H1 (cell line): ENCODE measurements around the gene HLX. TPM values are rescaled to one million over a fixed set of nuclear protein-coding genes. Genes with fewer than 3 reads are reported as not detected.

Experiments used
- CTCF ChIA-PET: fragments of 300-600 bp; sonication (Branson Sonifier 250); formaldehyde crosslinking; loops from one replicate; lab custom pipeline; 2021; ENCODE audit not compliant: partially characterized antibody; lab: Charles Lee
- POLR2A ChIA-PET: fragments of 300-600 bp; sonication (Branson Sonifier 250); formaldehyde crosslinking; loops from one replicate; lab custom pipeline; 2021; ENCODE audit warnings: inconsistent platforms; ENCODE audit not compliant: partially characterized antibody; lab: Charles Lee
- DNase-seq, 2 experiments: peaks; one replicate each; pipeline versions ENCODE4 v3.0.0 to v3.0.0-alpha.2; 2010 to 2022; ENCODE audit warnings: low spot score in 2 of 2, low read depth in 1 of 2, mixed read lengths in 1 of 2
- FAIRE-seq: peaks from 2 replicates; lab custom pipeline; 2011; peaks lifted over from hg19 to GRCh38; lab: Jason Lieb, UNC
- H2AFZ ChIP-seq: 2 replicates; pipeline ENCODE4 v1.8.1; 2012; ENCODE audit warnings: low read length, inconsistent platforms
- H2AK5ac ChIP-seq: 2 replicates; pipeline ENCODE4 v1.6.1; 2013; ENCODE audit warnings: low read depth, low read length
- H2BK120ac ChIP-seq: replicated peaks from 2 replicates; pipeline ENCODE3; 2013; ENCODE audit warnings: low read depth, low read length, inconsistent platforms
- H2BK12ac ChIP-seq: 2 replicates; pipeline ENCODE4 v1.6.1; 2013; ENCODE audit warnings: low read depth, low read length
- H2BK15ac ChIP-seq: 2 replicates; pipeline ENCODE4 v1.6.1; 2013; ENCODE audit warnings: low read length
- H2BK20ac ChIP-seq: 2 replicates; pipeline ENCODE4 v1.6.1; 2013; ENCODE audit warnings: low read length
- H2BK5ac ChIP-seq: 2 replicates; pipeline ENCODE4 v1.6.1; 2013; ENCODE audit warnings: low read depth, low read length
- H3K14ac ChIP-seq: 2 replicates; pipeline ENCODE4 v1.6.1; 2013; ENCODE audit warnings: inconsistent platforms; ENCODE audit not compliant: insufficient read length
- H3K18ac ChIP-seq: 2 replicates; pipeline ENCODE4 v1.6.1; 2013; ENCODE audit warnings: low read length; ENCODE audit errors: extremely low read depth
- H3K23ac ChIP-seq: 2 replicates; pipeline ENCODE4 v1.6.1; 2013; ENCODE audit warnings: inconsistent platforms; ENCODE audit not compliant: insufficient read length
- H3K23me2 ChIP-seq: 2 replicates; pipeline ENCODE4 v1.6.1; 2013; ENCODE audit warnings: low read depth, low read length
- H3K27ac ChIP-seq: 2 replicates; pipeline ENCODE4 v1.6.1; 2011; ENCODE audit warnings: low read depth, low read length, inconsistent platforms
- H3K27me3 ChIP-seq, 4 experiments: replicated peaks in 1 of 4; 1 replicate in 1 of 4; 2 replicates in 3 of 4; pipeline versions ENCODE4 v1.6.1 to v1.8.1; 2011 to 2013; ENCODE audit warnings: low read length in 3 of 4, mild to moderate bottlenecking in 3 of 4, inconsistent platforms in 2 of 4, mixed read lengths in 2 of 4, moderate library complexity in 1 of 4; ENCODE audit not compliant: control insufficient read depth in 3 of 4, insufficient read depth in 3 of 4; ENCODE audit errors: extremely low read depth in 1 of 4
- H3K36me3 ChIP-seq, 4 experiments: 2 replicates each; pipeline versions ENCODE4 v1.6.1 to v1.8.1; 2011 to 2013; ENCODE audit warnings: mild to moderate bottlenecking in 4 of 4, low read length in 3 of 4, moderate library complexity in 2 of 4, control low read depth in 1 of 4, inconsistent platforms in 1 of 4; ENCODE audit not compliant: insufficient read depth in 4 of 4, control insufficient read depth in 2 of 4
- H3K4ac ChIP-seq: replicated peaks from 2 replicates; pipeline ENCODE3; 2013; ENCODE audit warnings: low read length, low read depth, mixed read lengths, inconsistent platforms; ENCODE audit not compliant: insufficient read length
- H3K4me1 ChIP-seq, 4 experiments: replicated peaks in 1 of 4; 1 replicate in 1 of 4; 2 replicates in 3 of 4; pipeline versions ENCODE4 v1.6.1 to v1.8.1; 2011 to 2013; ENCODE audit warnings: low read length in 3 of 4, inconsistent platforms in 2 of 4, mixed read lengths in 1 of 4; ENCODE audit not compliant: insufficient read depth in 4 of 4, control insufficient read depth in 3 of 4
- H3K4me2 ChIP-seq, 2 experiments: 2 replicates each; pipeline versions ENCODE4 v1.6.1 to v1.8.1; 2011 to 2013; ENCODE audit warnings: low read depth in 2 of 2, low read length in 2 of 2, control low read depth in 1 of 2, inconsistent platforms in 1 of 2, mild to moderate bottlenecking in 1 of 2; ENCODE audit not compliant: insufficient read depth in 1 of 2
- H3K4me3 ChIP-seq, 4 experiments: fragments of 200-600, 300-600 bp in 1 of 4; sonication (generic), shearing (Covaris generic), sonication (Bioruptor Twin) in 1 of 4; 2 replicates each; pipeline versions ENCODE4 v1.5.1 to v1.8.1; 2011 to 2016; ENCODE audit warnings: low read length in 4 of 4, low read depth in 3 of 4, control low read depth in 2 of 4, inconsistent platforms in 2 of 4, mild to moderate bottlenecking in 2 of 4, mixed read lengths in 1 of 4, moderate library complexity in 1 of 4; ENCODE audit not compliant: insufficient read depth in 2 of 4; ENCODE audit errors: extremely low read depth in 1 of 4
- H3K56ac ChIP-seq: replicated peaks from 2 replicates; pipeline ENCODE3; 2013; ENCODE audit warnings: low read depth, mild to moderate bottlenecking, mixed read lengths, low read length, inconsistent platforms; ENCODE audit not compliant: insufficient read length
- H3K79me1 ChIP-seq: 2 replicates; pipeline ENCODE4 v1.6.1; 2013; ENCODE audit warnings: low read depth, low read length, control low read depth
- H3K79me2 ChIP-seq, 2 experiments: 2 replicates each; pipeline versions ENCODE4 v1.6.1 to v1.8.1; 2012 to 2013; ENCODE audit warnings: low read length in 2 of 2, mild to moderate bottlenecking in 2 of 2, inconsistent platforms in 1 of 2; ENCODE audit not compliant: insufficient read depth in 2 of 2, control insufficient read depth in 1 of 2
- H3K9ac ChIP-seq, 4 experiments: replicated peaks in 1 of 4; 1 replicate in 1 of 4; 2 replicates in 3 of 4; pipeline versions ENCODE4 v1.6.1 to v1.8.1; 2011 to 2013; ENCODE audit warnings: low read depth in 3 of 4, low read length in 3 of 4, control low read depth in 2 of 4, mild to moderate bottlenecking in 2 of 4, moderate library complexity in 2 of 4, inconsistent platforms in 1 of 4; ENCODE audit errors: extremely low read depth in 1 of 4
- H3K9me3 ChIP-seq, 2 experiments: 2 replicates each; pipeline versions ENCODE4 v1.6.1 to v1.8.1; 2012 to 2013; ENCODE audit warnings: mild to moderate bottlenecking in 2 of 2, moderate library complexity in 2 of 2, control low read depth in 1 of 2, inconsistent platforms in 1 of 2, low read depth in 1 of 2, low read length in 1 of 2, mixed read lengths in 1 of 2; ENCODE audit not compliant: insufficient read depth in 2 of 2
- H4K20me1 ChIP-seq, 2 experiments: replicated peaks in 1 of 2; 2 replicates each; pipeline versions ENCODE3 to v1.8.1; 2011 to 2013; ENCODE audit warnings: inconsistent platforms in 2 of 2, low read length in 2 of 2, mild to moderate bottlenecking in 1 of 2; ENCODE audit not compliant: insufficient read depth in 2 of 2, control insufficient read depth in 1 of 2
- H4K5ac ChIP-seq: 2 replicates; pipeline ENCODE4 v1.6.1; 2013; ENCODE audit warnings: low read length, low read depth, mixed read lengths, inconsistent platforms; ENCODE audit not compliant: insufficient read length
- H4K8ac ChIP-seq: 2 replicates; pipeline ENCODE4 v1.8.0; 2013; ENCODE audit warnings: mild to moderate bottlenecking, moderate library complexity, low read length, inconsistent platforms; ENCODE audit not compliant: insufficient read depth; ENCODE audit errors: extremely low read depth
- H4K91ac ChIP-seq: replicated peaks from 2 replicates; pipeline ENCODE3; 2013; ENCODE audit warnings: low read length, mixed read lengths, inconsistent platforms; ENCODE audit not compliant: insufficient read length
- HDAC6 ChIP-seq: IDR thresholded peaks from one replicate; pipeline ENCODE4 v1.7.1; 2012; ENCODE audit warnings: low read depth, mild to moderate bottlenecking, inconsistent platforms, low read length, moderate library complexity
- WGBS, 2 experiments: shearing (Covaris generic) in 1 of 2; methylation state at CpG; one replicate each; pipeline versions ENCODE4 v1.1.6 to v1.1.7; 2013 to 2015; ENCODE audit warnings: low lambda C conversion rate in 2 of 2, mixed read lengths in 2 of 2, inconsistent platforms in 1 of 2, low coverage in 1 of 2, missing lambda C conversion rate in 1 of 2; ENCODE audit not compliant: insufficient replicate concordance in 2 of 2, insufficient coverage in 1 of 2, insufficient read length in 1 of 2; ENCODE audit errors: extremely low coverage in 1 of 2, missing lambda C conversion rate in 1 of 2; 5-methylcytosine and 5-hydroxymethylcytosine counted together
- polyA plus RNA-seq, 7 experiments: library from polyadenylated mRNA; depleted of rRNA in 3 of 7; stranded (reverse) in 5 of 7; unstranded in 2 of 7; fragments of >200 nt in 5 of 7; fragments of 200-250 nt in 2 of 7; gene quantifications; 1 replicate in 5 of 7; 2 replicates in 1 of 7; 4 replicates in 1 of 7; pipeline versions ENCODE4 v1.2.1 to v1.2.3, GENCODE V29; 2011 to 2013; ENCODE audit warnings: missing spikeins in 2 of 7, mixed read lengths in 2 of 7
- total RNA-seq: library from RNA; stranded (reverse); fragmentation: NEBNext Ultra II Directional; extraction: Animal tissue kit (Norgen Biotek cat#: 25700); gene quantifications from 2 replicates; pipeline ENCODE4 v1.2.1, GENCODE V29; 2021

Gene HLX
- total and polyA plus RNA-seq, 2 of the 8 experiments (the other 6 are each of a cell fraction or from before 2014, with no cell fraction given): 0.11 to 0.30 TPM

GRCh38 chr1:220917101-220917500 is 37.9 kb downstream of the HLX start:
- no peak for DNase-seq
- ChIA-PET CTCF (no interaction called here), POLR2A (no interaction called here)
- no peak overlapping the region for H3K4me3 ChIP-seq
- FAIRE-seq: no peak
- no peaks in the 10 kb centered on the region for H3K27me3 ChIP-seq
- H4K20me1 ChIP-seq: no peaks in the 10 kb centered on the region
- no peak overlapping the region for H2BK15ac ChIP-seq
- no peak overlapping the region for H2BK5ac ChIP-seq
- H3K9ac ChIP-seq: no peak overlapping the region
- no peak overlapping the region for H3K14ac ChIP-seq
- H4K91ac ChIP-seq: no peak overlapping the region
- no peak overlapping the region for H2AK5ac ChIP-seq
- no peak overlapping the region for H3K56ac ChIP-seq
- H3K79me1 ChIP-seq: no peaks in the 10 kb centered on the region
- H3K18ac ChIP-seq: no peak overlapping the region
- no peaks in the 10 kb centered on the region for H3K23me2 ChIP-seq
- no peaks in the 10 kb centered on the region for H3K36me3 ChIP-seq
- 80% methylated on average over 5 of the region's 5 CpGs; no CpG with 5 or more reads in 1 of the 2 experiments for WGBS, 2 experiments
- H3K79me2 ChIP-seq: no peaks in the 10 kb centered on the region
- H4K5ac ChIP-seq: no peak overlapping the region
- H2BK120ac ChIP-seq: no peak overlapping the region
- H2BK12ac ChIP-seq: no peak overlapping the region
- H3K4me2 ChIP-seq: no peak overlapping the region
- peaks cover 0 to 5% (median 1%) of the 10 kb centered on the region in 4 experiments; a peak in 2 of 7 replicates for H3K4me1 ChIP-seq
- H3K4ac ChIP-seq: no peak overlapping the region
- no peaks in the 10 kb centered on the region for H3K9me3 ChIP-seq
- H2AFZ ChIP-seq: no peak overlapping the region
- no peak overlapping the region for H2BK20ac ChIP-seq
- no peak overlapping the region for H4K8ac ChIP-seq
- H3K23ac ChIP-seq: no peak overlapping the region
- H3K27ac ChIP-seq: no peak overlapping the region
- no peak for TF ChIP-seq HDAC6
